Panc1 (cell line): ENCODE results near the gene NR4A1. TPM values are rescaled to one million over a fixed set of nuclear protein-coding genes. Genes with fewer than 3 reads are reported as not detected.

Experiments
- ATAC-seq: fragments of 200-7000 bp; cut with Tn5 transposase; 2 replicates; pipeline ENCODE4 v1.9.1; 2020; ENCODE audit warnings: mild to moderate bottlenecking, moderate library complexity
- BruUV-seq: library from RNA; stranded (reverse); fragments of 400-500 nt; replicated peaks from 2 replicates; lab custom pipeline; 2021; lab: Mats Ljungman, UMichigan
- CTCF ChIA-PET: fragments of 300-600 bp; sonication (Branson Sonifier 250); formaldehyde crosslinking; loops from one replicate; lab custom pipeline; 2022; ENCODE audit warnings: antibody characterized with exemption; lab: Charles Lee
- POLR2A ChIA-PET: fragments of 300-600 bp; sonication (Branson Sonifier 250); formaldehyde crosslinking; loops from one replicate; lab custom pipeline; 2022; ENCODE audit warnings: antibody characterized with exemption; lab: Charles Lee
- DNase-seq: peaks from one replicate; pipeline ENCODE4 v3.0.0-alpha.2; 2010; ENCODE audit warnings: low read depth, low spot score
- H3K27ac ChIP-seq: 2 replicates; pipeline ENCODE4 v1.5.1; 2011; ENCODE audit warnings: mild to moderate bottlenecking, low read length, inconsistent platforms
- H3K27me3 ChIP-seq: fragments of 200-500 bp; sonication (Bioruptor generic); 2 replicates; pipeline ENCODE4 v1.6.0; 2014; ENCODE audit warnings: low read length, inconsistent platforms; ENCODE audit not compliant: control insufficient read depth, insufficient read depth
- H3K36me3 ChIP-seq: fragments of 200-500 bp; sonication (Bioruptor generic); 2 replicates; pipeline ENCODE4 v1.5.1; 2014; ENCODE audit warnings: inconsistent platforms, mild to moderate bottlenecking, low read length, moderate library complexity; ENCODE audit not compliant: control insufficient read depth, insufficient read depth
- H3K4me1 ChIP-seq: 2 replicates; pipeline ENCODE4 v1.5.1; 2011; ENCODE audit warnings: inconsistent platforms, mild to moderate bottlenecking, low read length, moderate library complexity; ENCODE audit not compliant: control insufficient read depth, insufficient read depth
- H3K4me3 ChIP-seq, 2 experiments: 2 replicates each; pipeline ENCODE4 v1.5.1; 2011 to 2012; ENCODE audit warnings: low read depth in 2 of 2, low read length in 2 of 2, mild to moderate bottlenecking in 2 of 2, inconsistent platforms in 1 of 2, moderate library complexity in 1 of 2
- H3K9me3 ChIP-seq: fragments of 200-500 bp; sonication (Bioruptor generic); 2 replicates; pipeline ENCODE4 v1.5.1; 2014; ENCODE audit warnings: low read depth, mild to moderate bottlenecking, inconsistent platforms, low read length, moderate library complexity; ENCODE audit not compliant: control insufficient read depth, insufficient read depth
- CTCF ChIP-seq: fragments of 450-650 bp; IDR thresholded peaks from 2 replicates; pipeline ENCODE4 v1.5.1; 2017; ENCODE audit warnings: mild to moderate bottlenecking
- POLR2AphosphoS5 ChIP-seq: IDR thresholded peaks from 2 replicates; pipeline ENCODE4 v1.6.1; 2012; ENCODE audit warnings: mild to moderate bottlenecking, low read depth, low read length, moderate library complexity
- REST ChIP-seq, 2 experiments: IDR thresholded peaks; 2 replicates each; pipeline ENCODE4 v1.6.1; 2011 to 2012; ENCODE audit warnings: low read depth in 2 of 2, control low read depth in 1 of 2, low read length in 1 of 2, mild to moderate bottlenecking in 1 of 2, moderate library complexity in 1 of 2; ENCODE audit not compliant: insufficient read depth in 1 of 2
- SIN3A ChIP-seq: IDR thresholded peaks from 2 replicates; pipeline ENCODE4 v1.6.1; 2012; ENCODE audit warnings: low read depth, mild to moderate bottlenecking, low read length, moderate library complexity, borderline replicate concordance; ENCODE audit not compliant: insufficient read depth
- TCF7L2 ChIP-seq: IDR thresholded peaks from 2 replicates; pipeline ENCODE4 v1.6.1; 2011; ENCODE audit warnings: mild to moderate bottlenecking, low read depth, low read length, inconsistent platforms
- in situ Hi-C: cut with HindIII; loops from 2 replicates; pipeline ENCODE4 v1.10.0; 2016; ENCODE audit warnings: low sequenced_read_pairs, low pct_unique_long_range_greater_than_20kb
- intact Hi-C: fragments of 100-400 bp; cut with micrococcal nuclease; formaldehyde crosslinking; loops from one replicate; pipeline ENCODE4 v1.10.0; 2022; ENCODE audit not compliant: unreplicated experiment
- total RNA-seq: library from RNA; stranded (reverse); gene quantifications from one replicate; pipeline ENCODE4 v1.2.1, GENCODE V29; 2021; ENCODE audit not compliant: unreplicated experiment

NR4A1 gene
- total RNA-seq, 1 experiment from 2014 or later, result 2.0 TPM

- Histone ChIP-seq H3K36me3 (no peaks in the 10 kb centered on the region), H3K4me3 (no peak overlapping the region), H3K27me3 (peaks cover 6% of the 10 kb centered on the region), H3K9me3 (no peaks in the 10 kb centered on the region), H3K27ac (no peak overlapping the region), H3K4me1 (peaks cover 7% of the 10 kb centered on the region; the same call in 1 of the 2 replicates)
- in situ Hi-C loops, result no loop called here
- DNase-seq (no peak), ATAC-seq (no peak)
- no TSS peak for BruUV-seq
- ChIA-PET POLR2A (no interaction called here), CTCF (interaction anchor here (0.6 to 0.7 kb wide), 2 partner anchors 61 to 966 kb away, joined by 3 to 4 read pairs; no protein-coding TSS in a partner anchor)
- intact Hi-C loops, result no loop called here
- TF ChIP-seq CTCF (no peak), SIN3A (no peak), REST (IDR thresholded peaks at IDR 0.05; ENCODE audit: insufficient read depth in 1 of 2, low read depth in 2 of 2, low read length in 1 of 2) (no peak), TCF7L2 (no peak), POLR2AphosphoS5 (no peak)
These were observed 35.1 kb downstream of the NR4A1 start for GRCh38 chr12:52086366-52086765.

GRCh38 chr12:52086944-52087835 is 35.9 kb downstream of the NR4A1 start:
- intact Hi-C loops, result no loop called here
- no TSS peak for BruUV-seq
- TF ChIP-seq SIN3A (no peak), REST (IDR thresholded peaks at IDR 0.05; ENCODE audit: insufficient read depth in 1 of 2, low read depth in 2 of 2, low read length in 1 of 2) (no peak), TCF7L2 (no peak), POLR2AphosphoS5 (no peak), CTCF (no peak)
- Histone ChIP-seq H3K36me3 (no peaks in the 10 kb centered on the region), H3K9me3 (no peaks in the 10 kb centered on the region), H3K27ac (no peak overlapping the region), H3K4me1 (no peaks in the 10 kb centered on the region; the same call in 1 of the 2 replicates), H3K27me3 (peaks cover 10% of the 10 kb centered on the region), H3K4me3 (no peak overlapping the region)
- no peak for DNase-seq
- CTCF ChIA-PET, result interaction anchor here (0.7 kb wide), 1 partner anchor 62 kb away, joined by 3 read pairs; no protein-coding TSS in a partner anchor
- ATAC-seq, result no peak
- POLR2A ChIA-PET, result no interaction called here
- in situ Hi-C loops, result no loop called here
